PC-9 (cell line): ENCODE results near the gene TLX2.

Source experiments
- EZH2 ChIP-seq: fragments of 200-600 bp; sonication (generic); IDR thresholded peaks from 2 replicates; pipeline ENCODE4 v1.8.0; 2017; ENCODE audit warnings: antibody characterized with exemption, low read depth
- TF ChIP-seq, protein P1 (sequence below): fragments of 200-600 bp; sonication (generic); conservative IDR thresholded peaks from 2 replicates; pipeline ENCODE4 v1.6.1; 2017; ENCODE audit warnings: mixed run types, antibody characterized with exemption, mild to moderate bottlenecking, moderate library complexity

DNA sequence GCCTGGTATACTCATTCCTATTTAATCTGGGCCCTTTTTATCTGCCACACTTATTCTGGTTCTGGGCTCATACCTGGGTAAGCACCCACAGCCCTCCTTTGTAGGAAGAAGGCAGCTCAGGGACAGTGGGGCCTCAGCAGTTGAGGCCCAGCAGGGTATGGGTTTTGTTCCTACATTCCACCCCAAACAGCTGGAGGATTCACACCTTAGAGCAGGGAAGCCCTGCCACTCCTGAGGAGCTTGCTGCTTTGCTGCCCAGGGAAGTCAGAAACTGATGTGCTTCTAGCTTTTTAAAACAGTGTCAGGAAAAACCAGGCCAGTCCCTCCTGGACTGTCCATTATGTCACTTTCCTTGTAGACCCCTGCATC, 13.7 kb upstream of the TLX2 start:
- TF ChIP-seq, protein P1, sequence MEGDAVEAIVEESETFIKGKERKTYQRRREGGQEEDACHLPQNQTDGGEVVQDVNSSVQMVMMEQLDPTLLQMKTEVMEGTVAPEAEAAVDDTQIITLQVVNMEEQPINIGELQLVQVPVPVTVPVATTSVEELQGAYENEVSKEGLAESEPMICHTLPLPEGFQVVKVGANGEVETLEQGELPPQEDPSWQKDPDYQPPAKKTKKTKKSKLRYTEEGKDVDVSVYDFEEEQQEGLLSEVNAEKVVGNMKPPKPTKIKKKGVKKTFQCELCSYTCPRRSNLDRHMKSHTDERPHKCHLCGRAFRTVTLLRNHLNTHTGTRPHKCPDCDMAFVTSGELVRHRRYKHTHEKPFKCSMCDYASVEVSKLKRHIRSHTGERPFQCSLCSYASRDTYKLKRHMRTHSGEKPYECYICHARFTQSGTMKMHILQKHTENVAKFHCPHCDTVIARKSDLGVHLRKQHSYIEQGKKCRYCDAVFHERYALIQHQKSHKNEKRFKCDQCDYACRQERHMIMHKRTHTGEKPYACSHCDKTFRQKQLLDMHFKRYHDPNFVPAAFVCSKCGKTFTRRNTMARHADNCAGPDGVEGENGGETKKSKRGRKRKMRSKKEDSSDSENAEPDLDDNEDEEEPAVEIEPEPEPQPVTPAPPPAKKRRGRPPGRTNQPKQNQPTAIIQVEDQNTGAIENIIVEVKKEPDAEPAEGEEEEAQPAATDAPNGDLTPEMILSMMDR = no peak
- TF ChIP-seq EZH2 = no peak
